Osteoblast (primary cell): ENCODE data around the gene PELI1. TPM values are rescaled to one million over a fixed set of nuclear protein-coding genes. Genes with fewer than 3 reads are reported as not detected.
"Not testable (repeated sequence)": the region's sequence is repeated elsewhere in the genome, so short reads cannot be mapped to it uniquely, and the experiment has no call there.

Source experiments
- DNase-seq: peaks from one replicate; pipeline ENCODE4 v3.0.0; 2011; ENCODE audit warnings: low spot score, mixed read lengths; ENCODE audit not compliant: insufficient read length; ENCODE audit errors: missing footprints
- H2AFZ ChIP-seq: 2 replicates; pipeline ENCODE4 v1.6.0; 2011; ENCODE audit warnings: mild to moderate bottlenecking, low read length
- H3K27ac ChIP-seq: 2 replicates; pipeline ENCODE4 v1.5.1; 2011; ENCODE audit warnings: mild to moderate bottlenecking, low read depth, low read length, moderate library complexity
- H3K27me3 ChIP-seq: 2 replicates; pipeline ENCODE4 v1.6.0; 2012; ENCODE audit warnings: mild to moderate bottlenecking, control low read depth, inconsistent platforms, low read length, moderate library complexity; ENCODE audit not compliant: insufficient read depth
- H3K36me3 ChIP-seq: 2 replicates; pipeline ENCODE4 v1.5.1; 2011; ENCODE audit warnings: mild to moderate bottlenecking, low read length, control low read depth, moderate library complexity; ENCODE audit not compliant: insufficient read depth
- H3K4me1 ChIP-seq: 2 replicates; pipeline ENCODE4 v1.5.1; 2011; ENCODE audit warnings: mild to moderate bottlenecking, low read length, control low read depth, moderate library complexity; ENCODE audit not compliant: insufficient read depth
- H3K4me2 ChIP-seq: 2 replicates; pipeline ENCODE4 v1.6.0; 2011; ENCODE audit warnings: mild to moderate bottlenecking, low read length; ENCODE audit not compliant: insufficient read depth
- H3K4me3 ChIP-seq: fragments of 200-600 bp; sonication (generic); 3 replicates; pipeline ENCODE4 v1.5.1; 2012; ENCODE audit warnings: mild to moderate bottlenecking, low read length, inconsistent platforms; ENCODE audit not compliant: insufficient read depth
- H3K79me2 ChIP-seq: 2 replicates; pipeline ENCODE4 v1.6.0; 2012; ENCODE audit warnings: mild to moderate bottlenecking, low read length, control low read depth, inconsistent platforms; ENCODE audit not compliant: insufficient read depth
- H3K9me3 ChIP-seq: 2 replicates; pipeline ENCODE4 v1.5.1; 2011; ENCODE audit warnings: low read depth, low read length, control low read depth
- H4K20me1 ChIP-seq: 2 replicates; pipeline ENCODE4 v1.6.0; 2012; ENCODE audit warnings: mild to moderate bottlenecking, low read length, control low read depth; ENCODE audit not compliant: insufficient read depth
- CTCF ChIP-seq: IDR thresholded peaks from 2 replicates; pipeline ENCODE4 v1.5.1; 2011; ENCODE audit warnings: mild to moderate bottlenecking, low read depth, low read length, moderate library complexity; ENCODE audit errors: extremely low read depth
- total RNA-seq: library from RNA; depleted of rRNA; stranded (reverse); fragments of >200 nt; gene quantifications from 2 replicates; pipeline ENCODE4 v1.2.3, GENCODE V29; 2012

PELI1 gene
- total RNA-seq, 1 donor, result 5.1 TPM

GRCh38 chr2:64104933-64105332, 39.3 kb downstream of the PELI1 start:
- no peak overlapping the region for H2AFZ ChIP-seq
- no peak overlapping the region for H3K4me2 ChIP-seq
- no peaks in the 10 kb centered on the region for H3K9me3 ChIP-seq
- no peak overlapping the region for H3K27ac ChIP-seq
- no peaks in the 10 kb centered on the region for H3K36me3 ChIP-seq
- H3K79me2 ChIP-seq, result no peaks in the 10 kb centered on the region
- peaks cover 9% of the 10 kb centered on the region for H3K4me1 ChIP-seq
- H3K27me3 ChIP-seq, result no peaks in the 10 kb centered on the region
- H4K20me1 ChIP-seq, result no peaks in the 10 kb centered on the region
- H3K4me3 ChIP-seq, result no peak overlapping the region
- DNase-seq, result no peak
- no peak for TF ChIP-seq CTCF

- H3K27me3 ChIP-seq, H3K4me2 ChIP-seq, H3K36me3 ChIP-seq, H4K20me1 ChIP-seq, H3K27ac ChIP-seq, DNase-seq, H3K4me3 ChIP-seq, H3K9me3 ChIP-seq, H3K4me1 ChIP-seq, H2AFZ ChIP-seq, H3K79me2 ChIP-seq: not testable (repeated sequence)
These were observed 41.5 kb downstream of the PELI1 start for GRCh38 chr2:64102736-64103135.

GRCh38 chr2:64101141-64101591, 43.1 kb downstream of the PELI1 start:
- TF ChIP-seq CTCF, result no peak
- Histone ChIP-seq H3K36me3 (peaks cover 5% of the 10 kb centered on the region), H3K27me3 (no peaks in the 10 kb centered on the region), H3K4me2 (peak overlapping the region; percentile 54), H2AFZ (no peak overlapping the region), H3K79me2 (no peaks in the 10 kb centered on the region), H3K4me3 (no peak overlapping the region), H3K4me1 (peaks cover 9% of the 10 kb centered on the region), H3K27ac (no peak overlapping the region), H3K9me3 (no peaks in the 10 kb centered on the region), H4K20me1 (no peaks in the 10 kb centered on the region)
- no peak for DNase-seq

- H3K4me3 ChIP-seq, H3K4me1 ChIP-seq, H3K27me3 ChIP-seq, H3K4me2 ChIP-seq, H2AFZ ChIP-seq, H3K79me2 ChIP-seq, H3K27ac ChIP-seq, H3K36me3 ChIP-seq, H3K9me3 ChIP-seq, DNase-seq, H4K20me1 ChIP-seq: not testable (repeated sequence)
These were observed 43.6 kb downstream of the PELI1 start for GRCh38 chr2:64100584-64100983.

- H3K4me1 ChIP-seq, result no peaks in the 10 kb centered on the region
- no peak for TF ChIP-seq CTCF
- no peaks in the 10 kb centered on the region for H3K27me3 ChIP-seq
- H2AFZ ChIP-seq, result no peak overlapping the region
- H3K4me3 ChIP-seq, result no peak overlapping the region
- H3K36me3 ChIP-seq, result peaks cover 9% of the 10 kb centered on the region
- H3K79me2 ChIP-seq, result no peaks in the 10 kb centered on the region
- no peaks in the 10 kb centered on the region for H4K20me1 ChIP-seq
- DNase-seq, result no peak
- no peak overlapping the region for H3K27ac ChIP-seq
- no peak overlapping the region for H3K4me2 ChIP-seq
- no peaks in the 10 kb centered on the region for H3K9me3 ChIP-seq
These were observed 49.4 kb downstream of the PELI1 start for GRCh38 chr2:64094663-64095382.
